GM23338 (cell line): ENCODE measurements around the gene AGAP1.

Experiments
- EZH2 ChIP-seq: fragments of 200-600 bp; sonication (generic); IDR thresholded peaks from one replicate; pipeline ENCODE4 v1.8.0; 2017; ENCODE audit warnings: antibody characterized with exemption, mild to moderate bottlenecking, low read depth; ENCODE audit not compliant: unreplicated experiment
- EZH2phosphoT487 ChIP-seq: fragments of 200-600 bp; sonication (generic); IDR thresholded peaks from one replicate; pipeline ENCODE4 v1.8.1; 2018; ENCODE audit warnings: antibody characterized with exemption; ENCODE audit not compliant: unreplicated experiment
- POLR2AphosphoS5 ChIP-seq: IDR thresholded peaks from 2 replicates; pipeline ENCODE4 v1.6.1; 2016; ENCODE audit warnings: antibody characterized with exemption, low read depth
- ZNF114 ChIP-seq: fragments of 250-450 bp; sonication (Bioruptor Pico); IDR thresholded peaks from 2 replicates; pipeline ENCODE4 v1.5.0; 2020; ENCODE audit warnings: mild to moderate bottlenecking, moderate library complexity
- TF ChIP-seq, protein P1 (sequence below), 2 experiments: fragments of 200-600 bp in 1 of 2; sonication (generic) in 1 of 2; conservative IDR thresholded peaks; 2 replicates each; pipeline versions ENCODE4 v1.5.1 to v1.6.1; 2016 to 2017; ENCODE audit warnings: antibody characterized with exemption in 2 of 2, low read depth in 2 of 2, mild to moderate bottlenecking in 2 of 2, moderate library complexity in 1 of 2
- TF ChIP-seq, protein P2 (sequence below): IDR thresholded peaks from 2 replicates; pipeline ENCODE4 v1.6.1; 2016; ENCODE audit warnings: antibody characterized with exemption

DNA sequence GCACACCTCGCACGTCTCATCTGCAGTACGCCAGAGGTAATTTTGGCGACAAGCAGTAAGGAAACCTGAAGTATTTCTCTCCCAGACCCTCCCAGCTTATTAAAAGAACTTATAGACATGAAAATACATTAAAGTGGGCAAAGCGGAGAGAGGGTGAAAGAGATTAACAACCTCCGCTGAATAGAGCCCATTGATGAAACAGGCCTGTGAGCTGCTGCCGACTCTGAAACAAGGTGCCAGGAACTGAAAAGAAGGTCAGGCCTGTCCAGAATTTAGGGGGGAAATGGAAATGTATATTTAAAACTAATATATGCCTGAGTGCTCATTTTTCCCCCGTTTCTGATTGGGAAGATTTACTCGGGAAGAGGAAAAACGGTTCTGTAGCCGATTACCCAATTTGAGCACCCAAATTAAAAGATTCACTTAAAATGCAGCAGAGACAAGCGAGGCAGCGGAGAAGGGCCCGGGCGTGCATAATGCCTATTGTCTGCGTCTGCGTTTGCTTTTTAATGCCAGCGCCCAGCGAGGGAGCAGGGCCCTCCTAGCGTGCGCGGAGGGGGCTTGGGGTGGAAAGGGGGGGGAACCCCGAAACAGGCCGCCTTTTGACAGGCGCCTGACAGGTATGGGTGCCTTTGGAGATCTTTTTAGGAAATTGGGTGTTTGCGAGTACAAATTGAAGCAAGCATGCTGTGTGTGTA lies 358.1 kb downstream of the AGAP1 start:
- no peak for TF ChIP-seq EZH2phosphoT487
- TF ChIP-seq, protein P1, sequence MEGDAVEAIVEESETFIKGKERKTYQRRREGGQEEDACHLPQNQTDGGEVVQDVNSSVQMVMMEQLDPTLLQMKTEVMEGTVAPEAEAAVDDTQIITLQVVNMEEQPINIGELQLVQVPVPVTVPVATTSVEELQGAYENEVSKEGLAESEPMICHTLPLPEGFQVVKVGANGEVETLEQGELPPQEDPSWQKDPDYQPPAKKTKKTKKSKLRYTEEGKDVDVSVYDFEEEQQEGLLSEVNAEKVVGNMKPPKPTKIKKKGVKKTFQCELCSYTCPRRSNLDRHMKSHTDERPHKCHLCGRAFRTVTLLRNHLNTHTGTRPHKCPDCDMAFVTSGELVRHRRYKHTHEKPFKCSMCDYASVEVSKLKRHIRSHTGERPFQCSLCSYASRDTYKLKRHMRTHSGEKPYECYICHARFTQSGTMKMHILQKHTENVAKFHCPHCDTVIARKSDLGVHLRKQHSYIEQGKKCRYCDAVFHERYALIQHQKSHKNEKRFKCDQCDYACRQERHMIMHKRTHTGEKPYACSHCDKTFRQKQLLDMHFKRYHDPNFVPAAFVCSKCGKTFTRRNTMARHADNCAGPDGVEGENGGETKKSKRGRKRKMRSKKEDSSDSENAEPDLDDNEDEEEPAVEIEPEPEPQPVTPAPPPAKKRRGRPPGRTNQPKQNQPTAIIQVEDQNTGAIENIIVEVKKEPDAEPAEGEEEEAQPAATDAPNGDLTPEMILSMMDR (conservative IDR thresholded peaks at IDR 0.05; ENCODE audit: low read depth in 2 of 2) = no peak
- TF ChIP-seq, protein P2, sequence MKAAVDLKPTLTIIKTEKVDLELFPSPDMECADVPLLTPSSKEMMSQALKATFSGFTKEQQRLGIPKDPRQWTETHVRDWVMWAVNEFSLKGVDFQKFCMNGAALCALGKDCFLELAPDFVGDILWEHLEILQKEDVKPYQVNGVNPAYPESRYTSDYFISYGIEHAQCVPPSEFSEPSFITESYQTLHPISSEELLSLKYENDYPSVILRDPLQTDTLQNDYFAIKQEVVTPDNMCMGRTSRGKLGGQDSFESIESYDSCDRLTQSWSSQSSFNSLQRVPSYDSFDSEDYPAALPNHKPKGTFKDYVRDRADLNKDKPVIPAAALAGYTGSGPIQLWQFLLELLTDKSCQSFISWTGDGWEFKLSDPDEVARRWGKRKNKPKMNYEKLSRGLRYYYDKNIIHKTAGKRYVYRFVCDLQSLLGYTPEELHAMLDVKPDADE = no peak
- TF ChIP-seq POLR2AphosphoS5 = no peak
- TF ChIP-seq EZH2 = no peak
- no peak for TF ChIP-seq ZNF114 (CRISPR knock-in tag)
